HG02798 (cell line): ENCODE data around the gene CORIN.

ENCODE experiments used
- ATAC-seq: cut with Tn5 transposase; IDR thresholded peaks from one replicate; pipeline ENCODE4 v1.9.1; 2021; ENCODE audit warnings: mild to moderate bottlenecking; ENCODE audit not compliant: unreplicated experiment, poor library complexity

Gene CORIN

GRCh38 chr4:47835494-47835893 is 2.4 kb downstream of the CORIN start:
- no peak for ATAC-seq

- no peak for ATAC-seq
Measured at GRCh38 chr4:47831026-47831679, 6.7 kb downstream of the CORIN start.

DNA sequence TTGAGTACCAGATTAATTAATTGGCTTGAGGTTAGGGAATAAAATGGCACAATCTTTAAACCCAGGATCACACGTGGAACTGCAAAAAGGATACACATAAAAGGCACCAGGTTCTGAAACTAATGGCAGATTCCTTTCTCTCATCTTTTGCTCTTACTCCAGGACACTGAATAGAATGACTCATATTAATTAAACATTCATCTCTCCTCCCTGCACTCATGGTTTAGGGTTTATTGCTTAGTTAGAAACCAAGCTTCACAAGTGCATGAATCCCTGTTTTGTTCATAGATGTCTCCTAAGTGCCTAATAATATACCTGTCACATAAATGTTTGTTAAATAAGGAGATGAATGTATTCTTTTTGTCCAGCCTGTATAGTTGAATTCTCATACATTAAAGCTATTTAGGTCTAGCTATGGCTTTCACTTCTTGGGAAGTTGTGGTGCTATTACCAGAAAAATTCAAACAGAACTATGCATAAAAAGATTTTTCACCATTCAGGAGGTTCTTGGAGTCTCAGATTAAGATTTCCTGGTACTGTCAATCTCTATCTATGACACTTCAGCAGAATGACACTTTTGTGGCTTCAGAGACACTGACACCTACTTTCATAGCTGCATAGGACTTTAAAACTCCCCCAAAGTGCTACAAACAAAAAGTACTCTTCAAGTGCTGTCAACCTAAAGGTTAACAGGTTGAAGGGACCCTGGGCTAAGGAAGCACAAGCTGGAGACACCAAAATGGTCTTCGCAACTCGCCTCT is 7.4 kb downstream of the CORIN start:
- ATAC-seq: no peak

GRCh38 chr4:47829438-47829837 is 8.4 kb downstream of the CORIN start:
- no peak for ATAC-seq

GRCh38 chr4:47827343-47828047 is 10.4 kb downstream of the CORIN start:
- ATAC-seq: no peak

GRCh38 chr4:47824840-47825239 is 13.0 kb downstream of the CORIN start:
- ATAC-seq: peak; percentile 59

GRCh38 chr4:47819178-47819577 is 18.7 kb downstream of the CORIN start:
- no peak for ATAC-seq

DNA sequence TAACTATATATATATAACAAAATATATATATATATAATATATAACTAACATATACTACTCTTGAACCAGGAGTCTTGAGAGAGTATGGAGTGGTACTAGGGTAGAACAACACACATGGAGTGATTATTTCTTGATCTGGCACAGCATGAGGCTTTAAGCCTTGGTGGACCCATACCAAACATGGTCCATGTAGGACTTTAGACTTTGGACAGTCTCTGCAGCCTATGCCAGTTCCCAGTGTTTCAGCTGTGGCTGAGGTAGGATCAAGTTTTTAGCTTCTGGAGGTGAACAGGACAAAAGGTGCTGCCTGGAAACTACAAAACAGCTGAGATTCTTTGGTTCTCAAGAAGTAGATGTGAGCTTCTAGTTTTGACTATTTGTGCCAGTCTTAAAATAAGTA is 20.6 kb downstream of the CORIN start:
- ATAC-seq: no peak

- ATAC-seq: no peak
Measured at GRCh38 chr4:47816748-47817147, 21.1 kb downstream of the CORIN start.

GRCh38 chr4:47814618-47815295 is 23.1 kb downstream of the CORIN start:
- ATAC-seq: no peak

DNA sequence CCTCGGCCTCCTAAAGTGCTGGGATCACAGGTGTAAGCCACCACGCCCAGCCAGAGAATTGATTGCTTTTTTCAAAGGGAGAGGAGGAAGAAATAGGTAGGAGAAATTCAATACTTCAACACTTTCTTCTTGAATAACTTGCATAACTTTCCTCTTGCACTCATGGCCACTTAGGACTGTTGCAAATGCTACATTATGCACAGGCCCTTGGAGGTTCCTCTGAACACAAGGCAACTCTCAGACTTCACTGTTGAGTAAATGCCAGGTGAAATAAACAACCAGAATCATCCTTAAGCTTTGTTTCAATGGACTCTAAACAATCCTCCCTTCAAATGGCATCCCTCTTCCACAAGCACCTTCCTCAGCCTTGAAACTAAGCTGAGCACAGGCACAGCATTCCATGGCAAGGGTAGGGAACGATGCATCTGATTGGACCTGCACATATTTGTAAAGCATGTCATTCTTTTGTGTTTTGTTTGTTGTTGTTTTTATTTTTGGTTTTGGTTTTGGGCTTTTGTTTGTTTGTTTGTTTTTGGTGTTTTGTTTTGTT is 28.1 kb downstream of the CORIN start:
- ATAC-seq: no peak

- ATAC-seq: no peak
Measured at GRCh38 chr4:47804598-47804997, 33.3 kb downstream of the CORIN start.

GRCh38 chr4:47801481-47802002 is 36.3 kb downstream of the CORIN start:
- ATAC-seq: no peak

DNA sequence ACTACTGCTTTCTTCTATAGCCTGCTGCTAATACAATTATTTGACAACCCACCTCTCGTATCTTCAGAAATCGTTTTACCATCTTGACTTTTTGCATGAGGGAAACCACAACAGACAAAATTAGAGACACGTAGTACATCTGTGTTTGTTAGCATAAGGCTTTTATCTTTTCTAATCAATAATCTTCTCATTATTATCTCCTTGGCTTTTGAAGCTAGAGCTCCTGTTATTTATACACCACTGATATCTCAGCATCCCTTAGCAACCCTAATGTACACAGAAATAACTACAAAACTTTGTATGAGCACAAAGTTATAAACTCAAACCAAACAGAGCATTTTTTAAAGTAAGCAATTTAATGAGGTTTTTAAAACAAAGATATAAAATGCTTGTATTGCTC is 39.7 kb downstream of the CORIN start:
- ATAC-seq: no peak

DNA sequence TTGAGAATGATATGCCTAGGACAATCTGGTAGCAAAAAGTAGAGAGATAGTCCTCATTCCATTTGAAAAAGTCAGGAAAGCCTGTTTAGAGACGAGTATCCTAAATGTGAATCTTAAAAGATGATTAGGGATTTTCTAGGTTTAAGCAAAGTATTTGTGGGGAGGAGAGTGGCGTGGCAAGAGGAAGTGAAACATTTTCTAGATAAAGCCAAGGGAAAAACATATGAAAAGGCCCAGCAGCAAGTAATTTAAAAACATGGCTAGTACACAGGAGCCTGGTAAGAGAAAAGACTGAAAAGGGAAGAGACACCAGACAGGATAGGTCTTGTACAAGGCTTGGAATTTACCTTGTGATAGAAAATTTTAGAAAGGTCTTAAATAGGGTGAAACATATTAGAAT is 45.9 kb downstream of the CORIN start:
- ATAC-seq: no peak

DNA sequence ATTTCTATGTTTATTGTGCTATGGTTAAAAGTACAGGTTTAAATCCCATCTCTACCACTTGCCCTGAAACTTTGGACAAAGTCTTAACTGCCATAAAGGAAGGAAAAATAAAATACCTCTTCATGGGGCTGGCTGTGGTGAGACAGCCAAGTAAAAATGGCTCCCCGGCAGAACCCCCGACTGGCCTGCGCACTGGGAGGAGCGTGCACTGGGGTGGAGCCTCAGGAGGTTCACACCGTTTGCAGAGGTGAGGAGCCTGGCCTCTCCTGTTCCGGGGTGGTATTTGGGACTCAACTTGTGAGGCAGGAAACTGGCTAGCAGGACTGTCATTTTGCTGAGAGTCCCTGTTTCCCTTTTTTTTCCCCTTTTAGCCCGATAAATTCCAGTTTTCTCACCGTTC is 47.8 kb downstream of the CORIN start:
- ATAC-seq: no peak

- no peak for ATAC-seq
Measured at GRCh38 chr4:47788126-47788525, 49.7 kb downstream of the CORIN start.

- ATAC-seq: peak; percentile 68
Measured at GRCh38 chr4:47786958-47787370, 50.9 kb downstream of the CORIN start.

DNA sequence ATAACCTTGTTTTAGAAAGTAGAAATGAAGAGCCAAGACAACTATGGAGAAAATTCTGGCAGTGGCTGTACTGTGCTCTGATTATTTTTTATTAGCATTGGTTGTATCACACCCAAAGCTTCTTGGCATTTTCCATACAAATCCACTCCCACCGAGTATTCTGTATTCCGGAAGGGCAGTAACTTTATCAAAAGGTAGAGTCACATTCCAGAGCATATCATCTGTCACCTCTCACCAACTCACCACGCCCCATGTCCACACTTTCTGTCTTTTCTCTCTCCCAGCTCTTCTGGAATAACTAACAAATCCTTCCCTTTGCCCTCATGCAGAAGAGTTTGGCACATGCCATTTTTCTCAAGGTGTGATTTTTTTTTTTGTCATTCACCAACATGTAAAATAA is 52.7 kb downstream of the CORIN start:
- ATAC-seq: no peak

DNA sequence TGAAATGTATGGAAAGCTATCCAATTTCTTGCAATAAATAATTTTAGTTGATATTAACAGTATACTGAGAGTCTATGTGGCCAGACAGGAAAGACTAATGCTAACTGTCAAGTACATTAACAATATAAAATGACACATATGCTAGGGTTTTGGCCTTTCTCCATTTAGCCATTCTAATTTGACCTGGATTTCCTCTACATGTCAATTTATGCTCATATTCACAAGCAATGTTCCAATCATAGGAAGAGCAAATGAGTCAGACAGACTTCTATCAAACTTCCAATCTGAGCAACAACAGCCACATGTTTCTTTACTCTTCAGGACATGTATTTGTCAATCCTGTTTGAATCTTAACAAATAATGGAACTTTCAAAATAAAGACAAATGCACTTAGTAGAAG is 53.6 kb downstream of the CORIN start:
- ATAC-seq: no peak
